IPS-18a (cell line): ENCODE data around the gene PNP.

Experiments used
- H3K27ac ChIP-seq: one replicate; pipeline ENCODE4 v1.5.1; 2013; ENCODE audit warnings: low read length
- H3K27me3 ChIP-seq: one replicate; pipeline ENCODE4 v1.6.1; 2013; ENCODE audit warnings: mild to moderate bottlenecking, low read length; ENCODE audit not compliant: control insufficient read depth, insufficient read depth
- H3K36me3 ChIP-seq: one replicate; pipeline ENCODE4 v1.6.1; 2013; ENCODE audit warnings: low read depth, low read length; ENCODE audit not compliant: control insufficient read depth
- H3K4me1 ChIP-seq: one replicate; pipeline ENCODE4 v1.6.1; 2013; ENCODE audit warnings: low read depth, low read length; ENCODE audit not compliant: control insufficient read depth
- H3K4me3 ChIP-seq: one replicate; pipeline ENCODE4 v1.5.1; 2013; ENCODE audit warnings: low read length
- H3K9ac ChIP-seq: one replicate; pipeline ENCODE4 v1.6.1; 2013; ENCODE audit warnings: mild to moderate bottlenecking, low read length, moderate library complexity
- H3K9me3 ChIP-seq: one replicate; pipeline ENCODE4 v1.6.1; 2013; ENCODE audit warnings: low read depth, low read length; ENCODE audit not compliant: control insufficient read depth

The PNP gene

GRCh38 chr14:20456971-20457370 is 12.2 kb upstream of the PNP start:
- peaks cover 7% of the 10 kb centered on the region for H3K4me1 ChIP-seq
- H3K9ac ChIP-seq = no peak overlapping the region
- no peaks in the 10 kb centered on the region for H3K27me3 ChIP-seq
- H3K36me3 ChIP-seq = peaks cover 47% of the 10 kb centered on the region
- no peak overlapping the region for H3K27ac ChIP-seq
- peak overlapping the region; percentile 97 for H3K4me3 ChIP-seq
- no peaks in the 10 kb centered on the region for H3K9me3 ChIP-seq

GRCh38 chr14:20458031-20458789 is 11.0 kb upstream of the PNP start:
- Histone ChIP-seq H3K9ac (no peak overlapping the region), H3K27ac (no peak overlapping the region), H3K36me3 (peaks cover 43% of the 10 kb centered on the region), H3K4me3 (no peak overlapping the region), H3K9me3 (no peaks in the 10 kb centered on the region), H3K27me3 (no peaks in the 10 kb centered on the region), H3K4me1 (peaks cover 10% of the 10 kb centered on the region)

- Histone ChIP-seq H3K27me3 (no peaks in the 10 kb centered on the region), H3K4me3 (peak overlapping the region; percentile 94), H3K36me3 (peaks cover 43% of the 10 kb centered on the region), H3K9ac (peak overlapping the region; percentile 73), H3K27ac (no peak overlapping the region), H3K9me3 (no peaks in the 10 kb centered on the region), H3K4me1 (peaks cover 10% of the 10 kb centered on the region)
These were observed 8.6 kb upstream of the PNP start for GRCh38 chr14:20460458-20461224.

GRCh38 chr14:20461225-20462141 is 7.7 kb upstream of the PNP start, which contains the start of gene PIP4P1:
PIP4P1 (minus strand) TSS chr14:20461434; CDS start chr14:20461325, 109 bp downstream.
- Histone ChIP-seq H3K36me3 (peaks cover 38% of the 10 kb centered on the region), H3K4me3 (peak within 1 kb of the TSS; percentile 94), H3K27ac (peak within 1 kb of the TSS; percentile 75), H3K9ac (peak within 1 kb of the TSS; percentile 73), H3K4me1 (peaks cover 7% of the 10 kb centered on the region), H3K27me3 (no peaks in the 10 kb centered on the region), H3K9me3 (no peaks in the 10 kb centered on the region)

GRCh38 chr14:20468764-20469241 is 403 bp upstream of the PNP start:
- H3K27ac ChIP-seq = no peak overlapping the region
- H3K4me1 ChIP-seq = peaks cover 13% of the 10 kb centered on the region
- H3K27me3 ChIP-seq = no peaks in the 10 kb centered on the region
- H3K9me3 ChIP-seq = no peaks in the 10 kb centered on the region
- peak overlapping the region; percentile 92 for H3K9ac ChIP-seq
- peak overlapping the region; percentile 86 for H3K4me3 ChIP-seq
- H3K36me3 ChIP-seq = peaks cover 16% of the 10 kb centered on the region

- H3K27ac ChIP-seq = peak overlapping the region; percentile 77
- peak overlapping the region; percentile 86 for H3K4me3 ChIP-seq
- H3K36me3 ChIP-seq = peaks cover 29% of the 10 kb centered on the region
- H3K9me3 ChIP-seq = no peaks in the 10 kb centered on the region
- H3K27me3 ChIP-seq = no peaks in the 10 kb centered on the region
- H3K9ac ChIP-seq = peak overlapping the region; percentile 92
- peaks cover 13% of the 10 kb centered on the region for H3K4me1 ChIP-seq
These were observed 840 bp downstream of the PNP start for GRCh38 chr14:20469890-20470602.

- peaks cover 34% of the 10 kb centered on the region for H3K36me3 ChIP-seq
- H3K4me3 ChIP-seq = peak overlapping the region; percentile 86
- H3K9ac ChIP-seq = peak overlapping the region; percentile 92
- peaks cover 13% of the 10 kb centered on the region for H3K4me1 ChIP-seq
- H3K9me3 ChIP-seq = no peaks in the 10 kb centered on the region
- no peaks in the 10 kb centered on the region for H3K27me3 ChIP-seq
- H3K27ac ChIP-seq = peak overlapping the region; percentile 77
These were observed 1.3 kb downstream of the PNP start for GRCh38 chr14:20470603-20470901.

- H3K36me3 ChIP-seq = peaks cover 55% of the 10 kb centered on the region
These were observed 3.4 kb downstream of the PNP start for GRCh38 chr14:20472536-20473169.

GRCh38 chr14:20476776-20477175 is 7.6 kb downstream of the PNP start:
- peaks cover 5% of the 10 kb centered on the region for H3K4me1 ChIP-seq
- no peak overlapping the region for H3K9ac ChIP-seq

More at GRCh38 chr14:20472536-20473169, 3.4 kb downstream of the PNP start:
- Histone ChIP-seq H3K27ac (no peak overlapping the region), H3K27me3 (no peaks in the 10 kb centered on the region), H3K9ac (no peak overlapping the region), H3K9me3 (no peaks in the 10 kb centered on the region), H3K4me3 (no peak overlapping the region), H3K4me1 (peaks cover 13% of the 10 kb centered on the region)

GRCh38 chr14:20477211-20477876 is 8.1 kb downstream of the PNP start:
- no peak overlapping the region for H3K27ac ChIP-seq
- no peaks in the 10 kb centered on the region for H3K27me3 ChIP-seq
- no peak overlapping the region for H3K9ac ChIP-seq
- H3K4me1 ChIP-seq = peaks cover 11% of the 10 kb centered on the region
- H3K4me3 ChIP-seq = no peak overlapping the region
- no peaks in the 10 kb centered on the region for H3K9me3 ChIP-seq
- H3K36me3 ChIP-seq = peaks cover 61% of the 10 kb centered on the region

More at GRCh38 chr14:20476776-20477175, 7.6 kb downstream of the PNP start:
- no peak overlapping the region for H3K27ac ChIP-seq
- H3K4me3 ChIP-seq = no peak overlapping the region
- peaks cover 63% of the 10 kb centered on the region for H3K36me3 ChIP-seq
- H3K27me3 ChIP-seq = no peaks in the 10 kb centered on the region
- H3K9me3 ChIP-seq = no peaks in the 10 kb centered on the region
